H1 (cell line): ENCODE data around the gene SLAIN2. TPM values are rescaled to one million over a fixed set of nuclear protein-coding genes. Genes with fewer than 3 reads are reported as not detected.

ENCODE experiments used
- CTCF ChIA-PET: fragments of 300-600 bp; sonication (Branson Sonifier 250); formaldehyde crosslinking; loops from one replicate; lab custom pipeline; 2021; ENCODE audit not compliant: partially characterized antibody; lab: Charles Lee
- POLR2A ChIA-PET: fragments of 300-600 bp; sonication (Branson Sonifier 250); formaldehyde crosslinking; loops from one replicate; lab custom pipeline; 2021; ENCODE audit warnings: inconsistent platforms; ENCODE audit not compliant: partially characterized antibody; lab: Charles Lee
- DNase-seq, 2 experiments: peaks; one replicate each; pipeline versions ENCODE4 v3.0.0 to v3.0.0-alpha.2; 2010 to 2022; ENCODE audit warnings: low spot score in 2 of 2, low read depth in 1 of 2, mixed read lengths in 1 of 2
- FAIRE-seq: peaks from 2 replicates; lab custom pipeline; 2011; peaks lifted over from hg19 to GRCh38; lab: Jason Lieb, UNC
- H2AFZ ChIP-seq: 2 replicates; pipeline ENCODE4 v1.8.1; 2012; ENCODE audit warnings: low read length, inconsistent platforms
- H2AK5ac ChIP-seq: 2 replicates; pipeline ENCODE4 v1.6.1; 2013; ENCODE audit warnings: low read depth, low read length
- H2BK120ac ChIP-seq: replicated peaks from 2 replicates; pipeline ENCODE3; 2013; ENCODE audit warnings: low read depth, low read length, inconsistent platforms
- H2BK12ac ChIP-seq: 2 replicates; pipeline ENCODE4 v1.6.1; 2013; ENCODE audit warnings: low read depth, low read length
- H2BK15ac ChIP-seq: 2 replicates; pipeline ENCODE4 v1.6.1; 2013; ENCODE audit warnings: low read length
- H2BK20ac ChIP-seq: 2 replicates; pipeline ENCODE4 v1.6.1; 2013; ENCODE audit warnings: low read length
- H2BK5ac ChIP-seq: 2 replicates; pipeline ENCODE4 v1.6.1; 2013; ENCODE audit warnings: low read depth, low read length
- H3K14ac ChIP-seq: 2 replicates; pipeline ENCODE4 v1.6.1; 2013; ENCODE audit warnings: inconsistent platforms; ENCODE audit not compliant: insufficient read length
- H3K18ac ChIP-seq: 2 replicates; pipeline ENCODE4 v1.6.1; 2013; ENCODE audit warnings: low read length; ENCODE audit errors: extremely low read depth
- H3K23ac ChIP-seq: 2 replicates; pipeline ENCODE4 v1.6.1; 2013; ENCODE audit warnings: inconsistent platforms; ENCODE audit not compliant: insufficient read length
- H3K23me2 ChIP-seq: 2 replicates; pipeline ENCODE4 v1.6.1; 2013; ENCODE audit warnings: low read depth, low read length
- H3K27ac ChIP-seq: 2 replicates; pipeline ENCODE4 v1.6.1; 2011; ENCODE audit warnings: low read depth, low read length, inconsistent platforms
- H3K27me3 ChIP-seq, 4 experiments: replicated peaks in 1 of 4; 1 replicate in 1 of 4; 2 replicates in 3 of 4; pipeline versions ENCODE4 v1.6.1 to v1.8.1; 2011 to 2013; ENCODE audit warnings: low read length in 3 of 4, mild to moderate bottlenecking in 3 of 4, inconsistent platforms in 2 of 4, mixed read lengths in 2 of 4, moderate library complexity in 1 of 4; ENCODE audit not compliant: control insufficient read depth in 3 of 4, insufficient read depth in 3 of 4; ENCODE audit errors: extremely low read depth in 1 of 4
- H3K36me3 ChIP-seq, 4 experiments: 2 replicates each; pipeline versions ENCODE4 v1.6.1 to v1.8.1; 2011 to 2013; ENCODE audit warnings: mild to moderate bottlenecking in 4 of 4, low read length in 3 of 4, moderate library complexity in 2 of 4, control low read depth in 1 of 4, inconsistent platforms in 1 of 4; ENCODE audit not compliant: insufficient read depth in 4 of 4, control insufficient read depth in 2 of 4
- H3K4ac ChIP-seq: replicated peaks from 2 replicates; pipeline ENCODE3; 2013; ENCODE audit warnings: low read length, low read depth, mixed read lengths, inconsistent platforms; ENCODE audit not compliant: insufficient read length
- H3K4me1 ChIP-seq, 4 experiments: replicated peaks in 1 of 4; 1 replicate in 1 of 4; 2 replicates in 3 of 4; pipeline versions ENCODE4 v1.6.1 to v1.8.1; 2011 to 2013; ENCODE audit warnings: low read length in 3 of 4, inconsistent platforms in 2 of 4, mixed read lengths in 1 of 4; ENCODE audit not compliant: insufficient read depth in 4 of 4, control insufficient read depth in 3 of 4
- H3K4me2 ChIP-seq, 2 experiments: 2 replicates each; pipeline versions ENCODE4 v1.6.1 to v1.8.1; 2011 to 2013; ENCODE audit warnings: low read depth in 2 of 2, low read length in 2 of 2, control low read depth in 1 of 2, inconsistent platforms in 1 of 2, mild to moderate bottlenecking in 1 of 2; ENCODE audit not compliant: insufficient read depth in 1 of 2
- H3K4me3 ChIP-seq, 4 experiments: fragments of 200-600, 300-600 bp in 1 of 4; sonication (generic), shearing (Covaris generic), sonication (Bioruptor Twin) in 1 of 4; 2 replicates each; pipeline versions ENCODE4 v1.5.1 to v1.8.1; 2011 to 2016; ENCODE audit warnings: low read length in 4 of 4, low read depth in 3 of 4, control low read depth in 2 of 4, inconsistent platforms in 2 of 4, mild to moderate bottlenecking in 2 of 4, mixed read lengths in 1 of 4, moderate library complexity in 1 of 4; ENCODE audit not compliant: insufficient read depth in 2 of 4; ENCODE audit errors: extremely low read depth in 1 of 4
- H3K56ac ChIP-seq: replicated peaks from 2 replicates; pipeline ENCODE3; 2013; ENCODE audit warnings: low read depth, mild to moderate bottlenecking, mixed read lengths, low read length, inconsistent platforms; ENCODE audit not compliant: insufficient read length
- H3K79me1 ChIP-seq: 2 replicates; pipeline ENCODE4 v1.6.1; 2013; ENCODE audit warnings: low read depth, low read length, control low read depth
- H3K79me2 ChIP-seq, 2 experiments: 2 replicates each; pipeline versions ENCODE4 v1.6.1 to v1.8.1; 2012 to 2013; ENCODE audit warnings: low read length in 2 of 2, mild to moderate bottlenecking in 2 of 2, inconsistent platforms in 1 of 2; ENCODE audit not compliant: insufficient read depth in 2 of 2, control insufficient read depth in 1 of 2
- H3K9ac ChIP-seq, 4 experiments: replicated peaks in 1 of 4; 1 replicate in 1 of 4; 2 replicates in 3 of 4; pipeline versions ENCODE4 v1.6.1 to v1.8.1; 2011 to 2013; ENCODE audit warnings: low read depth in 3 of 4, low read length in 3 of 4, control low read depth in 2 of 4, mild to moderate bottlenecking in 2 of 4, moderate library complexity in 2 of 4, inconsistent platforms in 1 of 4; ENCODE audit errors: extremely low read depth in 1 of 4
- H3K9me3 ChIP-seq, 2 experiments: 2 replicates each; pipeline versions ENCODE4 v1.6.1 to v1.8.1; 2012 to 2013; ENCODE audit warnings: mild to moderate bottlenecking in 2 of 2, moderate library complexity in 2 of 2, control low read depth in 1 of 2, inconsistent platforms in 1 of 2, low read depth in 1 of 2, low read length in 1 of 2, mixed read lengths in 1 of 2; ENCODE audit not compliant: insufficient read depth in 2 of 2
- H4K20me1 ChIP-seq, 2 experiments: replicated peaks in 1 of 2; 2 replicates each; pipeline versions ENCODE3 to v1.8.1; 2011 to 2013; ENCODE audit warnings: inconsistent platforms in 2 of 2, low read length in 2 of 2, mild to moderate bottlenecking in 1 of 2; ENCODE audit not compliant: insufficient read depth in 2 of 2, control insufficient read depth in 1 of 2
- H4K5ac ChIP-seq: 2 replicates; pipeline ENCODE4 v1.6.1; 2013; ENCODE audit warnings: low read length, low read depth, mixed read lengths, inconsistent platforms; ENCODE audit not compliant: insufficient read length
- H4K8ac ChIP-seq: 2 replicates; pipeline ENCODE4 v1.8.0; 2013; ENCODE audit warnings: mild to moderate bottlenecking, moderate library complexity, low read length, inconsistent platforms; ENCODE audit not compliant: insufficient read depth; ENCODE audit errors: extremely low read depth
- H4K91ac ChIP-seq: replicated peaks from 2 replicates; pipeline ENCODE3; 2013; ENCODE audit warnings: low read length, mixed read lengths, inconsistent platforms; ENCODE audit not compliant: insufficient read length
- ATF3 ChIP-seq: IDR thresholded peaks from 2 replicates; pipeline ENCODE4 v1.6.1; 2011; ENCODE audit warnings: low read depth, mild to moderate bottlenecking, low read length; ENCODE audit not compliant: insufficient read depth
- BCL11A ChIP-seq, 2 experiments: IDR thresholded peaks; one replicate each; pipeline ENCODE4 v1.6.1; 2011; ENCODE audit warnings: low read depth in 2 of 2, low read length in 2 of 2, mild to moderate bottlenecking in 2 of 2
- CBX5 ChIP-seq: fragments of 300-800, 300-1000 bp; sonication (generic); IDR thresholded peaks from 2 replicates; pipeline ENCODE4 v1.7.1; 2016; ENCODE audit warnings: antibody characterized with exemption, low read length, low read depth
- CTBP2 ChIP-seq: IDR thresholded peaks from 2 replicates; pipeline ENCODE4 v1.7.0; 2011; ENCODE audit warnings: borderline replicate concordance, mild to moderate bottlenecking, moderate library complexity, mixed read lengths, low read length; ENCODE audit not compliant: insufficient read depth, insufficient read length
- EGR1 ChIP-seq: IDR thresholded peaks from 2 replicates; pipeline ENCODE4 v1.6.1; 2011; ENCODE audit warnings: low read depth, low read length, borderline replicate concordance
- GABPA ChIP-seq: IDR thresholded peaks from 2 replicates; pipeline ENCODE4 v1.6.1; 2011; ENCODE audit warnings: mild to moderate bottlenecking, low read length, moderate library complexity, borderline replicate concordance; ENCODE audit not compliant: insufficient read depth
- RXRA ChIP-seq: IDR thresholded peaks from 2 replicates; pipeline ENCODE4 v1.6.1; 2011; ENCODE audit warnings: low read depth, mild to moderate bottlenecking, low read length, moderate library complexity; ENCODE audit not compliant: insufficient read depth
- TEAD4 ChIP-seq: IDR thresholded peaks from 2 replicates; pipeline ENCODE4 v1.6.1; 2012; ENCODE audit warnings: low read depth, low read length, inconsistent platforms, mixed read lengths
- WGBS, 2 experiments: shearing (Covaris generic) in 1 of 2; methylation state at CpG; one replicate each; pipeline versions ENCODE4 v1.1.6 to v1.1.7; 2013 to 2015; ENCODE audit warnings: low lambda C conversion rate in 2 of 2, mixed read lengths in 2 of 2, inconsistent platforms in 1 of 2, low coverage in 1 of 2, missing lambda C conversion rate in 1 of 2; ENCODE audit not compliant: insufficient replicate concordance in 2 of 2, insufficient coverage in 1 of 2, insufficient read length in 1 of 2; ENCODE audit errors: extremely low coverage in 1 of 2, missing lambda C conversion rate in 1 of 2; 5-methylcytosine and 5-hydroxymethylcytosine counted together
- polyA plus RNA-seq, 7 experiments: library from polyadenylated mRNA; depleted of rRNA in 3 of 7; stranded (reverse) in 5 of 7; unstranded in 2 of 7; fragments of >200 nt in 5 of 7; fragments of 200-250 nt in 2 of 7; gene quantifications; 1 replicate in 5 of 7; 2 replicates in 1 of 7; 4 replicates in 1 of 7; pipeline versions ENCODE4 v1.2.1 to v1.2.3, GENCODE V29; 2011 to 2013; ENCODE audit warnings: missing spikeins in 2 of 7, mixed read lengths in 2 of 7
- total RNA-seq: library from RNA; stranded (reverse); fragmentation: NEBNext Ultra II Directional; extraction: Animal tissue kit (Norgen Biotek cat#: 25700); gene quantifications from 2 replicates; pipeline ENCODE4 v1.2.1, GENCODE V29; 2021
- TF ChIP-seq, protein P1 (sequence below): IDR thresholded peaks from 2 replicates; pipeline ENCODE4 v1.6.1; 2011; ENCODE audit warnings: low read length, improper control_type of control experiment

The SLAIN2 gene
- total and polyA plus RNA-seq, 2 of the 8 experiments (the other 6 are each of a cell fraction or from before 2014, with no cell fraction given): 8.2 to 40.0 TPM

GRCh38 chr4:48409203-48409602 is 67.9 kb downstream of the SLAIN2 start:
- Histone ChIP-seq H4K5ac (no peak overlapping the region), H2BK12ac (no peak overlapping the region), H2BK120ac (no peak overlapping the region), H3K36me3 (no peaks in the 10 kb centered on the region), H3K4me2 (no peak overlapping the region), H4K91ac (no peak overlapping the region), H3K9me3 (no peaks in the 10 kb centered on the region), H3K4me1 (peaks cover 0 to 2% (median 0%) of the 10 kb centered on the region in 4 experiments; a peak in 1 of 7 replicates), H4K20me1 (no peaks in the 10 kb centered on the region), H2BK5ac (no peak overlapping the region), H3K23ac (no peak overlapping the region), H3K23me2 (no peaks in the 10 kb centered on the region; the same call in 1 of the 2 replicates), H2BK20ac (no peak overlapping the region), H3K27me3 (no peaks in the 10 kb centered on the region), H2BK15ac (no peak overlapping the region), H3K56ac (no peak overlapping the region), H3K4me3 (no peak overlapping the region), H3K79me2 (no peaks in the 10 kb centered on the region), H2AFZ (no peak overlapping the region), H3K18ac (no peak overlapping the region), H2AK5ac (no peak overlapping the region), H3K14ac (no peak overlapping the region), H4K8ac (no peak overlapping the region), H3K79me1 (no peaks in the 10 kb centered on the region), H3K4ac (no peak overlapping the region), H3K27ac (no peak overlapping the region), H3K9ac (no peak overlapping the region)
- WGBS, 2 experiments: 90% methylated on average over 4 of the region's 4 CpGs; no CpG with 5 or more reads in 1 of the 2 experiments
- POLR2A ChIA-PET: no interaction called here
- FAIRE-seq: no peak
- CTCF ChIA-PET: no interaction called here
- DNase-seq: no peak
- no peak for TF ChIP-seq GABPA
- no peak for TF ChIP-seq TEAD4
- TF ChIP-seq CTBP2: no peak
- no peak for TF ChIP-seq ATF3
- no peak for TF ChIP-seq EGR1
- no peak for TF ChIP-seq RXRA
- TF ChIP-seq BCL11A (IDR thresholded peaks at IDR 0.05; ENCODE audit: low read depth in 2 of 2, low read length in 2 of 2): no peak
- TF ChIP-seq CBX5: no peak
- TF ChIP-seq, protein P1, sequence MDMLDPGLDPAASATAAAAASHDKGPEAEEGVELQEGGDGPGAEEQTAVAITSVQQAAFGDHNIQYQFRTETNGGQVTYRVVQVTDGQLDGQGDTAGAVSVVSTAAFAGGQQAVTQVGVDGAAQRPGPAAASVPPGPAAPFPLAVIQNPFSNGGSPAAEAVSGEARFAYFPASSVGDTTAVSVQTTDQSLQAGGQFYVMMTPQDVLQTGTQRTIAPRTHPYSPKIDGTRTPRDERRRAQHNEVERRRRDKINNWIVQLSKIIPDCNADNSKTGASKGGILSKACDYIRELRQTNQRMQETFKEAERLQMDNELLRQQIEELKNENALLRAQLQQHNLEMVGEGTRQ: no peak
